GM18502 (cell line): Measurements from ENCODE around the gene SLC25A38.
"Not testable (repeated sequence)": the region's sequence is repeated elsewhere in the genome, so short reads cannot be mapped to it uniquely, and the experiment has no call there.

Experiments used
- ATAC-seq: cut with Tn5 transposase; IDR thresholded peaks from one replicate; pipeline ENCODE4 v1.9.1; 2021; ENCODE audit warnings: mild to moderate bottlenecking; ENCODE audit not compliant: unreplicated experiment, poor library complexity

SLC25A38 gene

DNA sequence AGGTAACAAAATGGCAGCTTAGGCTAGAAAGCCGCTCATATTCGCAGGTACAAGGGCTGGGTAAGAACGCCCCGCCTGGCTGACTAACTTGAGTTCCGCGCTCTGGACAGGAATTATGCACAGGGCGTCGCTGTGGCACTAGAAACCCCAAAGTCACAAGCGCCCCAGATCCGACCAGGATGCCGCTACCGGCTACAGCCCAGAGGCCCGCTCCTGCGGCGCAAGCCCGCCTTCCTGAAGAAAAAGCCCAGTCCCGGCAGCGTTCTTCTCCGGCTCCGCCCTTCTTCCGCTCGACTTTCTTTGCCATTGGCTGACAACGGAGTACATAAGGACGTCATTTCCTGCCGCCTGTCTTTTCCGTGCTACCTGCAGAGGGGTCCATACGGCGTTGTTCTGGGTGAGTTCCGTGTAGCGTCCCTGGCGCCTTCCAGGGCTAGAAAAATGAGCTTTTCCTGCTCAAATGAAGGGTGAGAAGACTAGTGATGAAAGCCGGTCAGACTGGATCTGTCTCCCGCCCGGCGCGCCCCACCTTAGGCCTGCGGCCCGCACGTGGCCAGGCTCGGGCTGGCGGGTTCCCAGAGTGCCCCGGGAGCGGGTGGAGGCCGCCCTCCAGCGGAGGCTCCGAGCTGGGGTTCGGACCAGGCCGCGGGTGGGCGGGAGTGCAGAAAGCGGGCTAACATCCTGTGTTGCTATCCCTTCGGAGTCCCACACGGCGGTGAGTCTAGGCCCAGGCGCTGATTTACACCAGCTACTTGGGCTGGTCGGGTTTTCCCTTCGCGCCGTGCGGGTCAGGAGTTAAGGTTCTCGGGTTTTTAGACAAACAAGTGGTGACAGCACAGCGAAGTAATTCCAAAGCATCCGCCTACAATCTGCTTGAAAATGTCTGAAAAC, 23.4 kb downstream of the SLC25A38 start, which contains the start of gene RPSA:
TSS of gene RPSA (plus strand) at position 353 of the 891 bp plus-strand sequence. CDS start 934 bp downstream, outside the sequence.
- ATAC-seq = peak; percentile 93

- no peak for ATAC-seq
These were observed 24.1 kb downstream of the SLC25A38 start for GRCh38 chr3:39407259-39407629.

- ATAC-seq = no peak
These were observed 24.8 kb downstream of the SLC25A38 start for GRCh38 chr3:39407773-39408492.

GRCh38 chr3:39408493-39409372, 25.6 kb downstream of the SLC25A38 start:
- ATAC-seq = no peak

GRCh38 chr3:39409514-39410136, 26.5 kb downstream of the SLC25A38 start:
- ATAC-seq = no peak

DNA sequence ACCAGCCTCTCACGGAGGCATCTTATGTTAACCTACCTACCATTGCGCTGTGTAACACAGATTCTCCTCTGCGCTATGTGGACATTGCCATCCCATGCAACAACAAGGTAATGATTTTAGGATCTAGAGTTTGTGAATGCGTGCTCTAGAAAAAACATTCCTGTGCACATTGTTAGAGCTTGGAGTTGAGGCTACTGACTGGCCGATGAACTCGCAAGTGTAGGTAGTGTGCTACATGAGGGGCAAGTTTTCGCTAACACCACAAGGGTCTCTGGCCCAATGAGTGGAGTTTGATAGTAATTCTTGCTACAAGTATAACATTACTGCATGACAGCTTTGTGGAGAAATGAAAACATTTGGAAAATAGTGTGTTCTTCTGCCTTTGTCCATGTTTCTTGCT, 27.7 kb downstream of the SLC25A38 start:
- ATAC-seq = no peak

DNA sequence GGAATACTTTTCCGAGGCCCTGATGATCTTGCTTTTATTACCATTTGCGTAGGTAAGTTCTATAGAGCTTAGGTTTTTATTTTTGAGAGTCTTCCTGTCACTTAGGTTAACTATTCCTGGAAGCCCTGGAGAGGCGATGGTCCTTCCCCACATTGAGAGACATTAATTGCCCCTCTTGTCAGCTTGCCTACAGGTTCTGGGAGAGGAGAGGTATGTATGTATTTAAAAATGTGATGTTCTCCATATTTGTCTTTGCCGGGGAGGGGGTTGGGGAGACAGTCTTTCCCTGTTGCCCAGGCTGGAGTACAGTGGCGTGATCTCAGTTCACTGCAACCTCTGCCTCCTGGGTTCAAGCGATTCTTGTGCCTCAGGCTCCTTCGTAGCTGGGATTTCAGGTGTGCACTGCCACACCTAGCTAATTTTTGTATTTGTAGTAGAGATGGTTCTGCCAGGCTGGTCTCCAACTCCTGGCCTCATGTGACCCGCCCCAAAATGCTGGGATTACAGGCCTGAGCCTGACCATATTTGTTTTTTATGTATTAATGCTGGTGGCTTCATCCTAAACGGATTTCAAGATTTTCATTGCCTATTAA, 29.6 kb downstream of the SLC25A38 start:
- no peak for ATAC-seq

- ATAC-seq = no peak
These were observed 30.7 kb downstream of the SLC25A38 start for GRCh38 chr3:39413691-39414420.

GRCh38 chr3:39414421-39414907, 31.3 kb downstream of the SLC25A38 start:
- no peak for ATAC-seq

DNA sequence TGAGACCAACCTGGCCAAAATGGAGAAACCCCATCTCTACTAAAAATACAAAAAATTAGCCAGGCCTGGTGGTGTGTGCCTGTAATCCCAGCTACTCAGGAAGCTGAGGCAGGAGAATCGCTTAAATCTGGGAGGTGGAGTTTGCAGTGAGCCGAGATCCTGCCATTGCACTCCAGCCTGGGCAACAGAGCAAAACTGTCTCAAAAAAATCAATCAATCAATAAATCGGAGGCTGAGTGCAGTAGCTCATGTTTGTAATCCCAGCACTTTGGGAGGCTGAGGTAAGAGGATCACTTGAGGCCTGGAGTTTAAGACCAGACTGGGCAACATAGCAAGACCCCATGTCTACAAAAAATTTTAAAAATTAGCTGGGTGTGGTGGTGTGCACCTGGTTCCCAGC, 32.1 kb downstream of the SLC25A38 start:
- ATAC-seq = not testable (repeated sequence)

DNA sequence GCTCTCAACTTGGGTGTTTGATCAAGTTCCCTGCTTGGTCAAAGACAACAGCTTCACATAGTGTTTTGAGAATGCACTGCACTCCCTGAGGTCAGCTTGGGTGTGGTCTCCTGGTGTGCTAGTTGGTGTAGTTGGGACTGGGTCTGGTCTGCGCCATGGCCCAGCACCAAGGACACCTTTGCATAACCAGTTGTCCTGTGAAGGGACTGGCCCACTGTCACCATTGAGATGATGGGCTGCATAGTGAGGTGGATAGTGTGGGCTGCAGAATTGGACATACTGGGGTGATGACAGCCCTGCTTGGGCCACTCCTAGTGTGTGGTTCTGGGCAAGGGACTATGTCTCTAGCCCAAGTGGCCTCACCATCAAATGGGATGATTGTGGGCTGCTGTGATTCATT, 32.8 kb downstream of the SLC25A38 start:
- ATAC-seq = no peak

DNA sequence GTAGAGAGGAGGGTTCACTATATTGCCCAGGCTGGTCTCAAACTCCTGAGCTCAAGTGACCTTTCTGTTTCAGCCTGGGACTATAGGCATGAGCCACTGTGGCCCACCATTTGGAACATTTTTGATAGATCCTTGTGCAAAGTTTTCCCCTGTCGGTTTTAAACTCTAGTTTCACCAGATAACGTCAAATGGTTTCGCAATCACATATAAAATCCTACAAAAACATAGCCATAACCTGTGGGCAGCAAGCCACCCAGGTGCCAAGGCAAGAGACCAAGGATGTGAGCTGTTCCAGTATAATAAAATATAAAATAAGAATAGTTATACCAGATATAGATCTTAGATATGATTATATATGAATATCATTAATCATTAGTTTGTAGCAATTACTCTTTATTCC, 33.8 kb downstream of the SLC25A38 start:
- ATAC-seq = not testable (repeated sequence)

- not testable (repeated sequence) for ATAC-seq
These were observed 35.5 kb downstream of the SLC25A38 start for GRCh38 chr3:39418556-39419225.

GRCh38 chr3:39419742-39420315, 36.7 kb downstream of the SLC25A38 start:
- ATAC-seq = no peak

DNA sequence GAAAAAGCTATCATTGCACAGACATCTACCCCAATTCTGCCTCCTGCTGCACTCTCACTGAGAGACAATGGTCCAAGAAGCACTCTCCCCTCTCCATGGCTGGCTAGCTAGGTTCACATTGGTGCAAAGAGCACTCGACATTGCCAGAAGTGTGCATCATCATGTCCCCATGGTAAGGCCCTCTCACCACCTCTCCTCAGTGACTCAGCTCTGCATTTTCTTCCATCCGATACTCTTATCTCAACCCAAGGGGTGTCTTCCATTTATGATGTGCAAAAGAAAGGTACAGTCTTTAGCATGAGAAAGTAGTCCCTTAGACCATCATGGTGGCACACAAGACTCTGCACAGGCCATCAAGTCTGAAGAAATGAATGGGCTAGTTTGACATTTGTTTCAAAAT, 37.4 kb downstream of the SLC25A38 start:
- ATAC-seq = no peak

DNA sequence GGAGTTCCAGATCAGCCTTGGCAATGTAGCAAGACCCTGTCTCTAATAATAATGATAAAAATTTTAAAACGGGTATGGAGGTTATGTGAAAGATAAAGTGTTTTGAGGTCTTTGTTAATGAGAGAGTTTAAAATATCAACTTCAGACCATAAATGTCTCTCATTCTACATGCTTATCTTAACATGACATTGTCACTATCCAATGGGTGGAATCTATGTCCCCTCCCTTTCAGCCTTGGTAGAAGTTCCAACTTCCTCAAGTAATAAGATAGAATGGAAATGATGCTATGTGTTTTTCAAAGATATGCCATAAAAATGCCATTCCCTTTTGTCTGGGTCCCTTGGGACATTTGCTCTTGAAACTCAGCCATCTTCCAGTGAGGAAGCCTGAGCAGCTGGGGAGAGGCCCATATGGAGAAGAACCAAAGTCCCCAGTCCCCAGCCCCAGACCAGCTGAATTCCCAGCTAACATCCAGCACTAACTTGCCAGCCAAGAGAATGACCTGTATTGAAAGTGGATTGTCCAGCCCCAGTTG, 40.3 kb downstream of the SLC25A38 start:
- no peak for ATAC-seq

DNA sequence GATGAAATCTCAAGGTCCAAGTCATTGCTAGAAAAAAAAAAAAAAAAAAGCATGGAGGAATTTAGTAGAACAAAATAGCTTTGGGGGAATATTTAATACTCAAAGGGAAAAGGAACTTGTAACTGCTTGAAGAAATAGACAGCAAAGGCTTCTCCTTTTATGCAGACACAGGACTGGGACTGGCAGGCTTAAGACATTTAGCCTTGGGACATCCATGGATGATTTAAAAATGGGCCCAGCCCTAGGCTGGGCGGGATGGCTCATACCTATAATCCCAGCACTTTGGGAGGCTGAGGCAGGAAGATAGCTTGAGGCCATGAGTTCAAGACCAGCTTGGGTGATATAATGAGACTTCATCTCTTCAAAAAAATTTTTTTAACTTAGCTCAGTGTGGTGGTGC, 43.1 kb downstream of the SLC25A38 start:
- ATAC-seq = no peak

DNA sequence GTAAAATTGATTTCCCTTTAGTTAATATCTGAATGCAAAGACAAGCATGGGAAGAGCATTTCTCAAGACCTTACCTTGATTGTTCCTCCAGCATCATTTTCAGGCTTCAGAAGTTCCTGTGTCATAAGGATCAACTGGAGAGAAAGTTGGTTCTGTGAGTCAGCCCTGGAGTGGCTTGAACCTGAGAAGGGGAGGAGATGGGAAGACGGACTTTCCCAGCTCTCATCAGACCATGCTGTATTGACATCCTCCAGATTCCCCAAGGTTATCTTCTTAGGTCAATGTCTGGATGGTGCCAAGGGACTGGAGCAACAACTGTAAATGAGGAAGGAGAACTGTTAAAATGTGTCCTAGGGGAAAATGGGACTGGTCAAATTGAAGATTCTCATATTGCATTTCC, 44.3 kb downstream of the SLC25A38 start:
- ATAC-seq = no peak
